ENCODE results near the gene PDZRN4. TPM values are rescaled to one million over a fixed set of nuclear protein-coding genes. Genes with fewer than 3 reads are reported as not detected.

The PDZRN4 gene
- total and polyA plus RNA-seq, 8 donors, result 0.58 to 29.0 (median 2.2) TPM

DNA sequence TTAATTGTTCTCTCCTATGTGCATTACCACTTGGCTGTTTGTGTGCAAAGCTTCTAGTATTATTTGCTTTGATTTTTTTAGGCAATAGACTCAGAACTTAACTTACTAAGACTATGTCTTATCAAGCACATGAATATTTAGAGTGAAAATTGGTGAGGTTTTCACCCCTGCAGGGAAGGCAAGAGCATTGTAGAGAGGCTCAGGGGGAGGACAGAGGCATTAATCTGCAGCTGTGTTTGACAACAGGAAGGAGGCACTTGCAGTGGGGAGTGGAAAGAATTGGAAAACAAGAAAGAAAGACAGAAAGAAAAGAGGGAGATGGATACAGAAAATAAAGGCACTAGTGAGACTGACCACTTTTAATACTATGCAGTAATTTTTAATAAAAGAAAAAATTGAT, 431.6 kb downstream of the PDZRN4 start:
- Histone ChIP-seq H3K27me3 (no peaks in the 10 kb centered on the region), H3K4me3 (no peak overlapping the region), H3K4me1 (no peaks in the 10 kb centered on the region), H3K36me3 (no peaks in the 10 kb centered on the region), H3K27ac (no peak overlapping the region), H3K9me3 (peaks cover 0 to 6% (median 2%) of the 10 kb centered on the region in 4 donors)
- DNase-seq, result no peak
- intact Hi-C loops (cut with DNase I; ENCODE audit: low total_unique reads), result no loop called here
- TF ChIP-seq, protein P1, sequence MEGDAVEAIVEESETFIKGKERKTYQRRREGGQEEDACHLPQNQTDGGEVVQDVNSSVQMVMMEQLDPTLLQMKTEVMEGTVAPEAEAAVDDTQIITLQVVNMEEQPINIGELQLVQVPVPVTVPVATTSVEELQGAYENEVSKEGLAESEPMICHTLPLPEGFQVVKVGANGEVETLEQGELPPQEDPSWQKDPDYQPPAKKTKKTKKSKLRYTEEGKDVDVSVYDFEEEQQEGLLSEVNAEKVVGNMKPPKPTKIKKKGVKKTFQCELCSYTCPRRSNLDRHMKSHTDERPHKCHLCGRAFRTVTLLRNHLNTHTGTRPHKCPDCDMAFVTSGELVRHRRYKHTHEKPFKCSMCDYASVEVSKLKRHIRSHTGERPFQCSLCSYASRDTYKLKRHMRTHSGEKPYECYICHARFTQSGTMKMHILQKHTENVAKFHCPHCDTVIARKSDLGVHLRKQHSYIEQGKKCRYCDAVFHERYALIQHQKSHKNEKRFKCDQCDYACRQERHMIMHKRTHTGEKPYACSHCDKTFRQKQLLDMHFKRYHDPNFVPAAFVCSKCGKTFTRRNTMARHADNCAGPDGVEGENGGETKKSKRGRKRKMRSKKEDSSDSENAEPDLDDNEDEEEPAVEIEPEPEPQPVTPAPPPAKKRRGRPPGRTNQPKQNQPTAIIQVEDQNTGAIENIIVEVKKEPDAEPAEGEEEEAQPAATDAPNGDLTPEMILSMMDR (IDR thresholded peaks at IDR 0.05), result no peak
- TF ChIP-seq POLR2AphosphoS5 (IDR thresholded peaks at IDR 0.05) (no peak), POLR2A (IDR thresholded peaks at IDR 0.05) (no peak), EP300 (IDR thresholded peaks at IDR 0.05) (no peak)

DNA sequence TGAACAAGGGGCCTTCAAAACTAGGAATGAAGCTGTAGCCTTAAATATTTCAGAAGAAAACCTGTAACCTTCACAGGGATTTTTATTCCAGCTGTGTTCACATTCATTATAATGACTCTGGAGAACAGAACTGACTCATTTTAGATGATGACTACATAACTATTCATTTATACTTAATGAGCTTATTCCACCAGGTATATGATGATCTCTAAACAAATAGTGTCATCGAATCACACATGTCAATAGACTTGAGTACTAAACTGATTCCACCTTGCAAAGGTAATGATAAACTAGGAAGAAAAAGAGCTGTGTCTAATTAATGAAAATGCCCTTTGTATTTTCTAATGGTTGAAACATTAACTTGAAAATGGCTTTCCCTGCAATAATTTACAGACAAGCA, 433.2 kb downstream of the PDZRN4 start:
- H3K36me3 ChIP-seq, result no peaks in the 10 kb centered on the region
- H3K27me3 ChIP-seq, result no peaks in the 10 kb centered on the region
- H3K4me3 ChIP-seq, result no peak overlapping the region
- whole genome bisulfite sequencing, 5 donors, result 55 to 69% (median 58%) methylated on average over 1 of the region's 1 CpG
- no peak overlapping the region for H3K27ac ChIP-seq
- intact Hi-C loops (cut with DNase I; ENCODE audit: low total_unique reads), result no loop called here
- H3K9me3 ChIP-seq, result no peaks in the 10 kb centered on the region
- TF ChIP-seq EP300 (IDR thresholded peaks at IDR 0.05), result no peak
- TF ChIP-seq, protein P1 (IDR thresholded peaks at IDR 0.05), result no peak
- TF ChIP-seq POLR2A (IDR thresholded peaks at IDR 0.05), result no peak
- no peak for TF ChIP-seq POLR2AphosphoS5 (IDR thresholded peaks at IDR 0.05)
- DNase-seq, result no peak
- no peaks in the 10 kb centered on the region for H3K4me1 ChIP-seq

Measured in stomach (tissue), 9 donors.